GF-D8 (cell line): ENCODE results near the gene IGSF11.
"Not testable (repeated sequence)": the region's sequence is repeated elsewhere in the genome, so short reads cannot be mapped to it uniquely, and the experiment has no call there.

Experiments
- DNase-seq: peaks from one replicate; lab custom pipeline; 2025; lab: John Stamatoyannopoulos, UW

Gene IGSF11

GRCh38 chr3:118868051-118868450, 166.6 kb downstream of the IGSF11 start:
- DNase-seq: no peak

- no peak for DNase-seq
Measured at GRCh38 chr3:118863731-118864322, 170.8 kb downstream of the IGSF11 start.

GRCh38 chr3:118859950-118860349, 174.7 kb downstream of the IGSF11 start:
- DNase-seq: no peak

- DNase-seq: not testable (repeated sequence)
Measured at GRCh38 chr3:118851466-118852193, 183.0 kb downstream of the IGSF11 start.

- no peak for DNase-seq
Measured at GRCh38 chr3:118850687-118851086, 184.0 kb downstream of the IGSF11 start.
